SW480 (cell line): ENCODE data around the gene MMRN1.

ENCODE experiments used
- DNase-seq: peaks from one replicate; pipeline ENCODE4 v3.0.0-alpha.2; 2016; ENCODE audit warnings: low spot score

MMRN1 gene

GRCh38 chr4:89998469-89999011, 103.9 kb downstream of the MMRN1 start:
- no peak for DNase-seq

- DNase-seq = no peak
These were observed 106.4 kb downstream of the MMRN1 start for GRCh38 chr4:90001023-90001422.

- no peak for DNase-seq
These were observed 107.9 kb downstream of the MMRN1 start for GRCh38 chr4:90002441-90003062.
